Measurements from ENCODE around the gene TLL2. TPM values are rescaled to one million over a fixed set of nuclear protein-coding genes. Genes with fewer than 3 reads are reported as not detected.

The TLL2 gene
- total RNA-seq, 1 experiment from 2014 or later: 0.14 TPM

DNA sequence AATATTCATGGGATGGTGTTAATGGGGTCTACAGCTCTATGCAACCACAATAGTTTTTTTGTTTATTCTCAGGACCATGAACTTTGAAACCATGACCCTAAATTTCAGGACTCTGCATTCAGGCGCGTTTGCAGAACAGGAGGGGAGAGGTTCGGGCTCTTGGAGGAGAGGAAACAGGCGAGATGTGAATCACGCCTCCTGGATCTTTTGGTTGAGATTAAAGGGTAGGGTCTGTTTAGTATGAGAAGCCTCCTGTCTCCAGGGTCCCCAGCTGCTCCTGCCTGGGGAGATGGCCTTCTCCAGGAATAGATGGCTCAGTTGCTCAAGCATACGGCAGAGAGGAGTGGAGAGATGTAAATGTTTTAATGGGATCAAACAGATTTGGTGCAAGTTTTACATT is 18.2 kb downstream of the TLL2 start:
- Mint-ChIP-seq H3K27ac (ENCODE audit: unreplicated experiment) (no peak overlapping the region), H3K36me3 (ENCODE audit: insufficient read depth, unreplicated experiment) (no peaks in the 10 kb centered on the region), H3K4me3 (ENCODE audit: unreplicated experiment) (no peak overlapping the region), H3K27me3 (ENCODE audit: insufficient read depth, unreplicated experiment) (peaks cover 16% of the 10 kb centered on the region), H3K9me3 (ENCODE audit: unreplicated experiment) (no peaks in the 10 kb centered on the region), H3K4me1 (ENCODE audit: low read depth, unreplicated experiment) (no peaks in the 10 kb centered on the region)
- Histone ChIP-seq H3K4me1 (no peaks in the 10 kb centered on the region), H3K9me3 (no peaks in the 10 kb centered on the region), H3K36me3 (ENCODE audit: control insufficient read depth, insufficient read depth, low read length) (no peaks in the 10 kb centered on the region), H3K27me3 (replicated peaks; ENCODE audit: control insufficient read depth, insufficient read depth, low read length) (no peaks in the 10 kb centered on the region), H3K4me3 (ENCODE audit: low read depth, low read length) (no peak overlapping the region)
- intact Hi-C loops (cut with micrococcal nuclease; ENCODE audit: unreplicated experiment): no loop called here
- TF ChIP-seq, protein P1, sequence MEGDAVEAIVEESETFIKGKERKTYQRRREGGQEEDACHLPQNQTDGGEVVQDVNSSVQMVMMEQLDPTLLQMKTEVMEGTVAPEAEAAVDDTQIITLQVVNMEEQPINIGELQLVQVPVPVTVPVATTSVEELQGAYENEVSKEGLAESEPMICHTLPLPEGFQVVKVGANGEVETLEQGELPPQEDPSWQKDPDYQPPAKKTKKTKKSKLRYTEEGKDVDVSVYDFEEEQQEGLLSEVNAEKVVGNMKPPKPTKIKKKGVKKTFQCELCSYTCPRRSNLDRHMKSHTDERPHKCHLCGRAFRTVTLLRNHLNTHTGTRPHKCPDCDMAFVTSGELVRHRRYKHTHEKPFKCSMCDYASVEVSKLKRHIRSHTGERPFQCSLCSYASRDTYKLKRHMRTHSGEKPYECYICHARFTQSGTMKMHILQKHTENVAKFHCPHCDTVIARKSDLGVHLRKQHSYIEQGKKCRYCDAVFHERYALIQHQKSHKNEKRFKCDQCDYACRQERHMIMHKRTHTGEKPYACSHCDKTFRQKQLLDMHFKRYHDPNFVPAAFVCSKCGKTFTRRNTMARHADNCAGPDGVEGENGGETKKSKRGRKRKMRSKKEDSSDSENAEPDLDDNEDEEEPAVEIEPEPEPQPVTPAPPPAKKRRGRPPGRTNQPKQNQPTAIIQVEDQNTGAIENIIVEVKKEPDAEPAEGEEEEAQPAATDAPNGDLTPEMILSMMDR (IDR thresholded peaks at IDR 0.05; ENCODE audit: insufficient read depth in 1 of 2, low read depth in 1 of 2, low read length in 1 of 2, severe bottlenecking in 1 of 2, unreplicated experiment in 1 of 2): no peak
- ChIA-PET CTCF (interaction anchor here (1.3 kb wide), 1 partner anchor 16 kb away, joined by 5 read pairs; no protein-coding TSS in a partner anchor), POLR2A (no interaction called here)
- DNase-seq: no peak
- no TSS peak for BruUV-seq (replicated peaks)

DNA sequence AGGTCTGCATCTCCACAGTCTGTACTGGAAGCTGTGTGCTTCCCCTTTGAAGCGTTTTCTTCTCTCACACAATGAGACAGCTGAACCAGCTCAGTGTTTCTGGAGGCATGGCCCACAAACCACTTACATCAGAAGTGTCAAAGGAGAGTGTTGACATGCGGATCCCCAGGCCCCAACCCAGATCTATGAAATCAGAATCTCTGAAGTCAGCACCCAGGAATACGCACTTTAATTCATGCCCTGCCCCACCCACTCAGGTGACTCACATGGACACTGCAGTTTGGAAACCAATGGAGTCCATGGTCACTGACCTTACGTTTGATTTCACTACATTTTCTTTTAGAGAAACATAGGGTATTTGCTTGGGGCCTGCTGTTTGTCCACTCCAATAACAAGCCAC is 19.0 kb downstream of the TLL2 start:
- Mint-ChIP-seq H3K4me3 (ENCODE audit: unreplicated experiment) (no peak overlapping the region), H3K4me1 (ENCODE audit: low read depth, unreplicated experiment) (no peaks in the 10 kb centered on the region), H3K9me3 (ENCODE audit: unreplicated experiment) (no peaks in the 10 kb centered on the region), H3K36me3 (ENCODE audit: insufficient read depth, unreplicated experiment) (no peaks in the 10 kb centered on the region), H3K27ac (ENCODE audit: unreplicated experiment) (no peak overlapping the region), H3K27me3 (ENCODE audit: insufficient read depth, unreplicated experiment) (peaks cover 16% of the 10 kb centered on the region)
- no peak for DNase-seq
- no peaks in the 10 kb centered on the region for H3K9me3 ChIP-seq
- no TSS peak for BruUV-seq (replicated peaks)
- no peaks in the 10 kb centered on the region for H3K36me3 ChIP-seq (ENCODE audit: control insufficient read depth, insufficient read depth, low read length)
- H3K27me3 ChIP-seq (replicated peaks; ENCODE audit: control insufficient read depth, insufficient read depth, low read length): no peaks in the 10 kb centered on the region
- TF ChIP-seq, protein P1 (IDR thresholded peaks at IDR 0.05; ENCODE audit: insufficient read depth in 1 of 2, low read depth in 1 of 2, low read length in 1 of 2, severe bottlenecking in 1 of 2, unreplicated experiment in 1 of 2): no peak
- no peaks in the 10 kb centered on the region for H3K4me1 ChIP-seq
- intact Hi-C loops (cut with micrococcal nuclease; ENCODE audit: unreplicated experiment): no loop called here
- ChIA-PET POLR2A (no interaction called here), CTCF (interaction anchor here (0.7 kb wide), 1 partner anchor 30 kb away, joined by 3 read pairs; no protein-coding TSS in a partner anchor)
- no peak overlapping the region for H3K4me3 ChIP-seq (ENCODE audit: low read depth, low read length)

DNA sequence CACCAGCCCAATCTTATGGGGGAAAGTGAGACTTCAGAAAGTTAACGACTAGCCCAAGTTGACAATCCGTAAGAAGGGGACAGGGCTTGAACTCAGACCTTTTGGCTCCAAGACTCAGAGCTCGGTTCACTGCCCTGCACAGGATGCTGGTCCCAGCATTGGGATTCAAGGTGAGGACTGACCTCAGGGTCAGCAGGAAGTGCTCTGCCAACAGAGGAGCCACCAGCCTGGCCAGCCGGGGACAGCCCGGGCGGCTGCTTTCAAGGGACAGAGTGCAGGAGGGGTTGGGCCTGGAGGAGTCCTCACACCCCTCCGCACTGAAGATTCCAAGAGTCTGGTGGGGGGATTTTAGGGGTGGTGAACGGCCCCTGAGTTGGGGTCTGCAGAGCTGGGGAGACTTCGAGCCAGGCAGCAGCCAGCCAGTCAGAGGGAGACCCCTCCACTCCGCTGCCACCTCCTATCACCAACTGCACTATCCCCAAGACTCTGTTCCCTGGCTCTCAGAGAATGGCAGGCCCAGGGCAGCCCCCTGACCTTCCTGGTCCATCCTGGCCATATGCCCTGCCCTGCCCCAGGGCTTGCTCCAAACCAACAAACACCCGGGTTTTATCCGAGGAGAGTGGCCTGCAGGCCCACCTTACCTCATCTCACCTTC is 19.7 kb downstream of the TLL2 start:
- ChIA-PET POLR2A (no interaction called here), CTCF (interaction anchor here (0.7 kb wide), 1 partner anchor 31 kb away, joined by 3 read pairs; no protein-coding TSS in a partner anchor)
- Histone ChIP-seq H3K27me3 (replicated peaks; ENCODE audit: control insufficient read depth, insufficient read depth, low read length) (no peaks in the 10 kb centered on the region), H3K9me3 (no peaks in the 10 kb centered on the region), H3K4me3 (ENCODE audit: low read depth, low read length) (no peak overlapping the region), H3K36me3 (ENCODE audit: control insufficient read depth, insufficient read depth, low read length) (no peaks in the 10 kb centered on the region), H3K4me1 (no peaks in the 10 kb centered on the region)
- TF ChIP-seq, protein P1 (IDR thresholded peaks at IDR 0.05; ENCODE audit: insufficient read depth in 1 of 2, low read depth in 1 of 2, low read length in 1 of 2, severe bottlenecking in 1 of 2, unreplicated experiment in 1 of 2): no peak
- H3K4me3 Mint-ChIP-seq (ENCODE audit: unreplicated experiment): no peak overlapping the region
- H3K36me3 Mint-ChIP-seq (ENCODE audit: insufficient read depth, unreplicated experiment): no peaks in the 10 kb centered on the region
- H3K27ac Mint-ChIP-seq (ENCODE audit: unreplicated experiment): no peak overlapping the region
- BruUV-seq (replicated peaks): no TSS peak
- no peaks in the 10 kb centered on the region for H3K4me1 Mint-ChIP-seq (ENCODE audit: low read depth, unreplicated experiment)
- no peaks in the 10 kb centered on the region for H3K9me3 Mint-ChIP-seq (ENCODE audit: unreplicated experiment)
- no peak for DNase-seq
- peaks cover 16% of the 10 kb centered on the region for H3K27me3 Mint-ChIP-seq (ENCODE audit: insufficient read depth, unreplicated experiment)
- intact Hi-C loops (cut with micrococcal nuclease; ENCODE audit: unreplicated experiment): no loop called here
